NCI-H446 (cell line): ENCODE data around the gene OLFM1.
A peak's percentile ranks its signal among the peaks of the same experiment; 100 is the strongest.
"Not testable (repeated sequence)": the region's sequence is repeated elsewhere in the genome, so short reads cannot be mapped to it uniquely, and the experiment has no call there.

Experiments used
- DNase-seq, 2 experiments: peaks; one replicate each; lab custom pipeline; 2025; lab: John Stamatoyannopoulos, UW

The OLFM1 gene

GRCh38 chr9:135134268-135135022, 47.0 kb downstream of the OLFM1 start:
- DNase-seq: peak; percentile 29 to 71

GRCh38 chr9:135135171-135135928, 47.9 kb downstream of the OLFM1 start:
- no peak for DNase-seq

GRCh38 chr9:135135929-135136315, 48.5 kb downstream of the OLFM1 start:
- peak; percentile 15 to 56 for DNase-seq

- peak; percentile 63 to 86 for DNase-seq
These were observed 49.0 kb downstream of the OLFM1 start for GRCh38 chr9:135136481-135136880.

GRCh38 chr9:135136991-135137832, 49.7 kb downstream of the OLFM1 start:
- peak; percentile 30 to 86 for DNase-seq

- DNase-seq: no peak
These were observed 50.8 kb downstream of the OLFM1 start for GRCh38 chr9:135138078-135138855.

GRCh38 chr9:135139366-135139959, 52.0 kb downstream of the OLFM1 start:
- no peak for DNase-seq

GRCh38 chr9:135141183-135141774, 53.8 kb downstream of the OLFM1 start:
- DNase-seq: no peak

GRCh38 chr9:135144581-135145170, 57.2 kb downstream of the OLFM1 start:
- DNase-seq: peak; percentile 25 to 29

- DNase-seq: no peak
These were observed 57.8 kb downstream of the OLFM1 start for GRCh38 chr9:135145312-135145711.

- no peak for DNase-seq
These were observed 58.8 kb downstream of the OLFM1 start for GRCh38 chr9:135146241-135146640.

- peak; percentile 30 to 68 for DNase-seq
These were observed 59.5 kb downstream of the OLFM1 start for GRCh38 chr9:135146766-135147473.

GRCh38 chr9:135147474-135147805, 60.0 kb downstream of the OLFM1 start:
- peak; percentile 42 to 79 for DNase-seq

- no peak for DNase-seq
These were observed 60.5 kb downstream of the OLFM1 start for GRCh38 chr9:135147938-135148337.

GRCh38 chr9:135148386-135148785, 60.9 kb downstream of the OLFM1 start:
- DNase-seq: peak in 1 of 2 experiments; percentile 32

GRCh38 chr9:135149901-135150300, 62.4 kb downstream of the OLFM1 start:
- DNase-seq: not testable (repeated sequence)

- no peak for DNase-seq
These were observed 63.5 kb downstream of the OLFM1 start for GRCh38 chr9:135150981-135151380.

- no peak for DNase-seq
These were observed 64.5 kb downstream of the OLFM1 start for GRCh38 chr9:135151757-135152613.
